Tibial artery (tissue), 4 donors: ENCODE data around the gene MYZAP.

Experiments
- DNase-seq, 2 donors: peaks; one replicate each; pipeline ENCODE4 v3.0.0-alpha.2; 2019
- H3K27ac ChIP-seq, 2 donors: fragments of 200-600 bp; sonication (generic) in 1 of 2; 1 replicate in 1 of 2; 2 replicates in 1 of 2; pipeline ENCODE4 v1.5.1; 2018 to 2019; ENCODE audit warnings: mild to moderate bottlenecking in 1 of 2
- H3K27me3 ChIP-seq, 2 donors: fragments of 200-600 bp; sonication (generic) in 1 of 2; one replicate each; pipeline versions ENCODE4 v1.5.1 to v1.6.0; 2016 to 2019
- H3K36me3 ChIP-seq, 3 donors: fragments of 200-600 bp; sonication (generic) in 2 of 3; one replicate each; pipeline ENCODE4 v1.5.1; 2016 to 2019; ENCODE audit warnings: mild to moderate bottlenecking in 2 of 3
- H3K4me1 ChIP-seq, 4 donors: fragments of 200-600 bp; sonication (generic) in 2 of 4; 1 replicate in 3 of 4; 2 replicates in 1 of 4; pipeline ENCODE4 v1.5.1; 2016 to 2019
- H3K4me3 ChIP-seq, 2 donors: fragments of 200-600 bp; sonication (generic) in 1 of 2; 1 replicate in 1 of 2; 2 replicates in 1 of 2; pipeline ENCODE4 v1.5.1; 2018 to 2019; ENCODE audit warnings: mild to moderate bottlenecking in 2 of 2
- H3K9me3 ChIP-seq, 3 donors: fragments of 200-600 bp; sonication (generic) in 1 of 3; one replicate each; pipeline ENCODE4 v1.5.1; 2016 to 2019
- CTCF ChIP-seq, 2 experiments: fragments of 200-600 bp in 1 of 2; fragments of 450-650 bp in 1 of 2; IDR thresholded peaks; one replicate each; pipeline ENCODE4 v1.5.1; 2017 to 2019; ENCODE audit warnings: antibody characterized with exemption in 2 of 2, mild to moderate bottlenecking in 1 of 2, moderate library complexity in 1 of 2
- intact Hi-C: fragments of 100-400 bp; cut with DNase I; formaldehyde crosslinking; loops from one replicate; pipeline ENCODE4 v1.15.0; 2023; ENCODE audit warnings: low total_unique reads

The MYZAP gene

DNA sequence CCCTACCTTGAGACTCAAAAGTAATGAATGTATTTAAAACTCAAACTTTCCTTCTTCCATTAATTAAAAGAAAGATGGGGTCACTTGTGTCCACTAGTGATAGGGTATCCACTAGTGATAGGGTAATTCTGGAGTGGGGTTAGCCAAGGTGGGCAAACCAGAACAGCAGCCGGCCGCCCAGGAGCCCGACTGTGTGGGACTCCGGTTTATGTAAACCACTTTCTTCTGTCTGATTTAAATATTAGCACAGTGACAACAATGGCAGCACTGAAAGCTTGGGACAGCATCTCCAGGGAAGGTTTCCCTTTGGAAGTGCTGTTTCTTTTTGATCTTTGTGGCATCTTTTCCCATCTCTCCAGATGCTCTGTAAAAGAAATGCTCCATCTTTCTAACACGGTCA is 722 bp downstream of the MYZAP start:
- TF ChIP-seq CTCF (IDR thresholded peaks at IDR 0.05): no peak
- H3K36me3 ChIP-seq: no peaks in the 10 kb centered on the region
- DNase-seq: no peak
- H3K4me3 ChIP-seq: peak overlapping the region; percentile 47 to 58
- intact Hi-C loops: no loop called here
- no peak overlapping the region for H3K27ac ChIP-seq
- peaks cover 0 to 24% (median 14%) of the 10 kb centered on the region in 4 donors for H3K4me1 ChIP-seq
- H3K27me3 ChIP-seq: peaks cover 0 to 9% of the 10 kb centered on the region in 2 donors
- no peaks in the 10 kb centered on the region for H3K9me3 ChIP-seq

DNA sequence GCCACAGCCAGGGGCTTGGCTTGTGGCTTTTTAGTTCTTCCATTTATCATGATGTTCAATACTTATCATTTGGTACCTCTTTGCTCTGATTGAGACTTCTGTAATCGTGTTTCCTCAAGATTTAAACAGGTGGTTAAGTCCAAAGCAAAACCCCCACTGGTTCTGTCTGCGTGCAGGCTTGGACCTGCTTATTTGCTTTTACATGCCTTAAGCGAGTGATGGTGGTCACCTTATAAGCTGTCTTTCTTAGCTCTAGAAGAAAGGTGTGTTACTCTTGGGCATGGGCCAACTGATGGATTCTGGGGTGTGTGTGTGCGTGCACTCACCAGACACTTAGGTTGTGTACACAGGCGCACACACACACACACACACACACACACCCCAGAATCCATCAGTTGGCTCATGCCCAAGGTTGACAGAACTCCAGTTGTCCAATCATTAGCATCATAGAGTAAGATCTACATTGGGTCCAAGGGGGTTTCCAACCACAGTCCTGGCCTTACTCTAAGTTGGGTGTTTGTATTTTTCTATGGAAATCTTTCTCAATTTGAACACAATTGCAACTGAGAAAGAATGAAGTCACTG is 1.2 kb downstream of the MYZAP start:
- intact Hi-C loops: no loop called here
- H3K4me3 ChIP-seq: no peak overlapping the region
- no peaks in the 10 kb centered on the region for H3K36me3 ChIP-seq
- TF ChIP-seq CTCF (IDR thresholded peaks at IDR 0.05): no peak
- H3K27ac ChIP-seq: no peak overlapping the region
- no peak for DNase-seq
- H3K9me3 ChIP-seq: no peaks in the 10 kb centered on the region
- peaks cover 0 to 24% (median 14%) of the 10 kb centered on the region in 4 donors for H3K4me1 ChIP-seq
- peaks cover 0 to 9% of the 10 kb centered on the region in 2 donors for H3K27me3 ChIP-seq

DNA sequence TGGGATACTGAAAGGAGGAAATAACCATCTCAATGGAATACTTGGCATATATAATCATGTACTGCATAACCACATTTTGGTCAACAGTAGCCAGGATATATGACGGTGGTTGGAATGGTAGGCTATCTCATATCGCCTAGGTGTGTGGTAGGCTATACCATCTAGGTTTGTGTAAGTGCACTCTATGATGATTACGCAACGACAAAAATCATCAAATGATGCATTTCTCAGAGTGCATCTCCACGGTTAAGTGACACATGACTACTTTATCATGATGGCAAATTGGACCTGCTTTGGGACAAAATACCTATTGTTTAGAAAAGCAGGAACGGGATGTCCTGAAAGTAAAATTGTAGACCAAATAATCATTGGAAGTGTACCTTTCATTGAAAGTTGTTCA is 2.8 kb downstream of the MYZAP start:
- DNase-seq: no peak
- no peak for TF ChIP-seq CTCF (IDR thresholded peaks at IDR 0.05)
- peaks cover 0 to 24% (median 11%) of the 10 kb centered on the region in 4 donors for H3K4me1 ChIP-seq
- intact Hi-C loops: no loop called here
- no peak overlapping the region for H3K27ac ChIP-seq
- H3K9me3 ChIP-seq: no peaks in the 10 kb centered on the region
- H3K4me3 ChIP-seq: no peak overlapping the region
- no peaks in the 10 kb centered on the region for H3K36me3 ChIP-seq
- peaks cover 0 to 9% of the 10 kb centered on the region in 2 donors for H3K27me3 ChIP-seq

DNA sequence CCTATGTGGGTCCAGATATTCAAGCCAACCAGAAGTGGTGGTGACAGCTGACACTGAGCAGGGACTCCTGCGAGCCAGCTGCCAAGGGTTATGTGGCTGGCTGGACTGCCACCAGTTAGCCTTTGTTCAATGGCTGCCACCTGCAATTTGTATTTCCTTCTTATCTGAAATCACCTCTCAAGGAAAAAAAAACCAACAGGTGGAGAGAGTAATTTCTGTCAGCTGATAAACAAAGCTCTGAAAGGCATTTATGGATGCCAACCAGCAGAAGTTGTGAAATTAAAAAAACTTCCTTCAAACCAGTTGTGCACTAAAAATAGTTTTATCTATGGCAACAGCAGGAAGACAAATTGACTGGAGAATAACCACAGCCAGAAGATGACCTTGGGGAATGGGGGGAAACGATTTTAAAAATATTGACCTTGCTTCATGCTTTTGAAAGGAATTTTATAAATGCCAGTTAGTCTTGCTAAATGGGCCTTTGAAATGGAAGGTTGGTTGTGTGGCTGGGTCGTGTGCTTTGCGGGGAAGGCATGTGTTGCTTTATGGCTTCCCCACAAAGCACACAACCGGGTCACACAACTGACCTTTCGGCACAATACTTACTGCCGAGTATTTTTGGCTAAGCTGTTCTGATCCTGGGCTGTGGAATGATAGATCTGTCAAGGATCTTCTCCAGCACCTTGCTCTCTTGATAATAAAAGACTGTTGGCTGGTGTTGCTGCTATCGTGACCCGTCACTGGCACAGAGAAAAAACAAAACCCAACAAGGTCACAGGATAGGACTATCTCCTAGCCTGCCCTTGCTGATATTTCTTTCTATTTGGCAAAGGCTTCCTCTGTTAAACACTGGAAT is 3.5 kb downstream of the MYZAP start:
- Histone ChIP-seq H3K4me3 (no peak overlapping the region), H3K27me3 (peaks cover 0 to 9% of the 10 kb centered on the region in 2 donors), H3K36me3 (no peaks in the 10 kb centered on the region), H3K27ac (no peak overlapping the region), H3K9me3 (no peaks in the 10 kb centered on the region), H3K4me1 (peaks cover 0 to 24% (median 11%) of the 10 kb centered on the region in 4 donors)
- DNase-seq: no peak
- intact Hi-C loops: no loop called here
- TF ChIP-seq CTCF (IDR thresholded peaks at IDR 0.05): no peak

- Histone ChIP-seq H3K27ac (no peak overlapping the region), H3K4me3 (no peak overlapping the region), H3K27me3 (peaks cover 0 to 5% of the 10 kb centered on the region in 2 donors), H3K36me3 (no peaks in the 10 kb centered on the region), H3K9me3 (no peaks in the 10 kb centered on the region), H3K4me1 (peaks cover 0 to 14% (median 7%) of the 10 kb centered on the region in 4 donors)
- DNase-seq: no peak
- TF ChIP-seq CTCF (IDR thresholded peaks at IDR 0.05): no peak
- intact Hi-C loops: no loop called here
These were observed 4.7 kb downstream of the MYZAP start for GRCh38 chr15:57596301-57596855.
